Measurements from ENCODE around the gene WASL. TPM values are rescaled to one million over a fixed set of nuclear protein-coding genes. Genes with fewer than 3 reads are reported as not detected.

Gene WASL
- total and polyA plus RNA-seq, 2 of the 13 experiments (the other 11 are each of a cell fraction or from before 2014, with no cell fraction given), result 7.9 to 12.8 TPM

GRCh38 chr7:123748734-123749536 is at the start of gene WASL (continued):
- TF ChIP-seq FUBP1 (CRISPR knock-in tag; IDR thresholded peaks at IDR 0.05; ENCODE audit: borderline replicate concordance), result no peak
- no peak; the same call in 1 of the 2 replicates for TF ChIP-seq ZNF589 (CRISPR knock-in tag; conservative IDR thresholded peaks at IDR 0.05)
- peak; percentile 48 for TF ChIP-seq SP2 (CRISPR knock-in tag; IDR thresholded peaks at IDR 0.05)
- TF ChIP-seq TSC22D2 (CRISPR knock-in tag; IDR thresholded peaks at IDR 0.05; ENCODE audit: borderline replicate concordance), result no peak; the same call in 1 of the 2 replicates
- TF ChIP-seq ZNF296 (CRISPR knock-in tag; conservative IDR thresholded peaks at IDR 0.05), result no peak
- peak; percentile 83 for TF ChIP-seq ZNF616 (CRISPR knock-in tag; IDR thresholded peaks at IDR 0.05; ENCODE audit: low read depth)
- TF ChIP-seq NCOA2 (CRISPR knock-in tag; IDR thresholded peaks at IDR 0.05), result peak; percentile 14
- TF ChIP-seq TIGD3 (CRISPR knock-in tag; IDR thresholded peaks at IDR 0.05; ENCODE audit: borderline replicate concordance), result no peak; the same call in 1 of the 2 replicates
- peak; percentile 25 for TF ChIP-seq GATAD1 (CRISPR knock-in tag; IDR thresholded peaks at IDR 0.05)
- TF ChIP-seq, protein P1, sequence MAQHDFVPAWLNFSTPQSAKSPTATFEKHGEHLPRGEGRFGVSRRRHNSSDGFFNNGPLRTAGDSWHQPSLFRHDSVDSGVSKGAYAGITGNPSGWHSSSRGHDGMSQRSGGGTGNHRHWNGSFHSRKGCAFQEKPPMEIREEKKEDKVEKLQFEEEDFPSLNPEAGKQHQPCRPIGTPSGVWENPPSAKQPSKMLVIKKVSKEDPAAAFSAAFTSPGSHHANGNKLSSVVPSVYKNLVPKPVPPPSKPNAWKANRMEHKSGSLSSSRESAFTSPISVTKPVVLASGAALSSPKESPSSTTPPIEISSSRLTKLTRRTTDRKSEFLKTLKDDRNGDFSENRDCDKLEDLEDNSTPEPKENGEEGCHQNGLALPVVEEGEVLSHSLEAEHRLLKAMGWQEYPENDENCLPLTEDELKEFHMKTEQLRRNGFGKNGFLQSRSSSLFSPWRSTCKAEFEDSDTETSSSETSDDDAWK (CRISPR knock-in tag; IDR thresholded peaks at IDR 0.05), result no peak
- TF ChIP-seq NFE2L2 (IDR thresholded peaks at IDR 0.05; ENCODE audit: low read length), result no peak
- peak; percentile 84 for TF ChIP-seq ZFY (CRISPR knock-in tag; IDR thresholded peaks at IDR 0.05)
- TF ChIP-seq, protein P2, sequence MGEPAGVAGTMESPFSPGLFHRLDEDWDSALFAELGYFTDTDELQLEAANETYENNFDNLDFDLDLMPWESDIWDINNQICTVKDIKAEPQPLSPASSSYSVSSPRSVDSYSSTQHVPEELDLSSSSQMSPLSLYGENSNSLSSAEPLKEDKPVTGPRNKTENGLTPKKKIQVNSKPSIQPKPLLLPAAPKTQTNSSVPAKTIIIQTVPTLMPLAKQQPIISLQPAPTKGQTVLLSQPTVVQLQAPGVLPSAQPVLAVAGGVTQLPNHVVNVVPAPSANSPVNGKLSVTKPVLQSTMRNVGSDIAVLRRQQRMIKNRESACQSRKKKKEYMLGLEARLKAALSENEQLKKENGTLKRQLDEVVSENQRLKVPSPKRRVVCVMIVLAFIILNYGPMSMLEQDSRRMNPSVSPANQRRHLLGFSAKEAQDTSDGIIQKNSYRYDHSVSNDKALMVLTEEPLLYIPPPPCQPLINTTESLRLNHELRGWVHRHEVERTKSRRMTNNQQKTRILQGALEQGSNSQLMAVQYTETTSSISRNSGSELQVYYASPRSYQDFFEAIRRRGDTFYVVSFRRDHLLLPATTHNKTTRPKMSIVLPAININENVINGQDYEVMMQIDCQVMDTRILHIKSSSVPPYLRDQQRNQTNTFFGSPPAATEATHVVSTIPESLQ (CRISPR knock-in tag; conservative IDR thresholded peaks at IDR 0.05), result 0 out of 2 replicates have a peak, but pooled peaks have one; percentile 12
- TF ChIP-seq, protein P3, sequence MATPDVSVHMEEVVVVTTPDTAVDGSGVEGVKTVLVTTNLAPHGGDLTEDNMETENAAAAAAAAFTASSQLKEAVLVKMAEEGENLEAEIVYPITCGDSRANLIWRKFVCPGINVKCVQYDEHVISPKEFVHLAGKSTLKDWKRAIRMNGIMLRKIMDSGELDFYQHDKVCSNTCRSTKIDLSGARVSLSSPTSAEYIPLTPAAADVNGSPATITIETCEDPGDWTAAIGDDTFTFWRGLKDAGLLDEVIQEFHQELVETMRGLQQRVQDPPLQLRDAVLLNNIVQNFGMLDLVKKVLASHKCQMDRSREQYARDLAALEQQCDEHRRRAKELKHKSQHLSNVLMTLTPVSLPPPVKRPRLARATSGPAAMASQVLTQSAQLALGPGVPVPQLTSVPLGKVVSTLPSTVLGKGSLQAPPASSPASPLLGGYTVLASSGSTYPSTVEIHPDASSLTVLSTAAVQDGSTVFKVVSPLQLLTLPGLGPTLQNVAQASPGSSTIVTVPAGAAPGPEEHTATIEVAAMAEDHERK (CRISPR knock-in tag; IDR thresholded peaks at IDR 0.05; ENCODE audit: low read depth), result no peak
- TF ChIP-seq FOXP4 (CRISPR knock-in tag; IDR thresholded peaks at IDR 0.05), result no peak
